Smooth muscle cell (in vitro differentiated cells): Measurements from ENCODE around the gene THRB. TPM values are rescaled to one million over a fixed set of nuclear protein-coding genes. Genes with fewer than 3 reads are reported as not detected.

Experiments used
- DNase-seq: peaks from one replicate; lab custom pipeline; 2025; ENCODE audit not compliant: unreplicated experiment; lab: John Stamatoyannopoulos, UW
- H2AFZ ChIP-seq: fragments of 200-600 bp; sonication (generic); 2 replicates; pipeline ENCODE4 v1.6.0; 2016; ENCODE audit warnings: antibody characterized with exemption, low read depth, mild to moderate bottlenecking
- H3F3A ChIP-seq: fragments of 200-600 bp; sonication (generic); 2 replicates; pipeline ENCODE4 v1.6.0; 2017; ENCODE audit warnings: antibody characterized with exemption, low read depth
- H3K27ac ChIP-seq: fragments of 200-600 bp; sonication (generic); 2 replicates; pipeline ENCODE4 v1.5.1; 2016; ENCODE audit warnings: low read depth, mild to moderate bottlenecking
- H3K27me3 ChIP-seq: fragments of 200-600 bp; sonication (generic); 2 replicates; pipeline ENCODE4 v1.6.1; 2016; ENCODE audit warnings: low read depth, mild to moderate bottlenecking
- H3K36me3 ChIP-seq: fragments of 200-600 bp; sonication (generic); 2 replicates; pipeline ENCODE4 v1.5.1; 2016; ENCODE audit warnings: low read depth
- H3K4me1 ChIP-seq: fragments of 200-600 bp; sonication (generic); 2 replicates; pipeline ENCODE4 v1.5.1; 2016; ENCODE audit warnings: low read depth
- H3K4me2 ChIP-seq: fragments of 200-600 bp; sonication (generic); 2 replicates; pipeline ENCODE4 v1.6.0; 2016; ENCODE audit warnings: mild to moderate bottlenecking
- H3K4me3 ChIP-seq: fragments of 200-600 bp; sonication (generic); 2 replicates; pipeline ENCODE4 v1.5.1; 2016; ENCODE audit warnings: mild to moderate bottlenecking
- H3K79me2 ChIP-seq: fragments of 200-600 bp; sonication (generic); 2 replicates; pipeline ENCODE4 v1.6.0; 2016; ENCODE audit warnings: low read depth, mild to moderate bottlenecking
- H3K9ac ChIP-seq: fragments of 200-600 bp; sonication (generic); 2 replicates; pipeline ENCODE4 v1.6.0; 2016; ENCODE audit warnings: low read depth
- H3K9me3 ChIP-seq: fragments of 200-600 bp; sonication (generic); replicated peaks from 2 replicates; pipeline ENCODE4 v1.5.1; 2016; ENCODE audit warnings: low read depth
- H4K20me1 ChIP-seq: fragments of 200-600 bp; sonication (generic); 2 replicates; pipeline ENCODE4 v1.6.0; 2016; ENCODE audit warnings: low read depth
- CTCF ChIP-seq: fragments of 200-600 bp; sonication (generic); IDR thresholded peaks from 2 replicates; pipeline ENCODE4 v1.5.1; 2017; ENCODE audit warnings: borderline replicate concordance, mild to moderate bottlenecking, antibody characterized with exemption; ENCODE audit not compliant: insufficient read depth, poor library complexity, severe bottlenecking
- WGBS: methylation state at CpG from one replicate; pipeline ENCODE4 v1.1.7; 2016; ENCODE audit warnings: low lambda C conversion rate; 5-methylcytosine and 5-hydroxymethylcytosine counted together
- polyA plus RNA-seq: library from polyadenylated mRNA; unstranded; fragments of >200 nt; fragmentation: Nextera tagmentation; extraction: Ambion mirVana; gene quantifications from 2 replicates; pipeline ENCODE4 v1.2.1, GENCODE V29; 2016
- total RNA-seq: library from RNA; depleted of rRNA; stranded (reverse); fragments of >200 nt; gene quantifications from 2 replicates; pipeline ENCODE4 v1.2.3, GENCODE V29; 2014

Gene THRB
- total and polyA plus RNA-seq, 2 experiments from 2014 or later: 5.6 to 43.8 TPM

- no peak overlapping the region for H3K9ac ChIP-seq
- no peaks in the 10 kb centered on the region for H3F3A ChIP-seq
- no peaks in the 10 kb centered on the region for H3K36me3 ChIP-seq
- no peaks in the 10 kb centered on the region for H3K79me2 ChIP-seq
- peaks cover 70% of the 10 kb centered on the region for H3K27me3 ChIP-seq
- 74% methylated on average over 4 of the region's 4 CpGs for WGBS
- H2AFZ ChIP-seq: no peak overlapping the region
- no peak overlapping the region for H3K4me2 ChIP-seq
- H3K4me1 ChIP-seq: no peaks in the 10 kb centered on the region
- no peak for DNase-seq
- H3K27ac ChIP-seq: no peak overlapping the region
- no peak overlapping the region for H3K4me3 ChIP-seq
- H3K9me3 ChIP-seq: no peaks in the 10 kb centered on the region
- H4K20me1 ChIP-seq: no peaks in the 10 kb centered on the region
- no peak for TF ChIP-seq CTCF
Observed at GRCh38 chr3:24191801-24192403, 302.7 kb downstream of the THRB start.

GRCh38 chr3:24190256-24190655 is 304.4 kb downstream of the THRB start:
- no peaks in the 10 kb centered on the region for H3F3A ChIP-seq
- H3K9me3 ChIP-seq: no peaks in the 10 kb centered on the region
- no peak for DNase-seq
- no peak overlapping the region for H3K27ac ChIP-seq
- TF ChIP-seq CTCF: no peak
- H3K27me3 ChIP-seq: peaks cover 54% of the 10 kb centered on the region
- 91% methylated on average over 8 of the region's 8 CpGs for WGBS
- no peak overlapping the region for H3K9ac ChIP-seq
- H3K79me2 ChIP-seq: no peaks in the 10 kb centered on the region
- no peaks in the 10 kb centered on the region for H3K36me3 ChIP-seq
- no peak overlapping the region for H3K4me3 ChIP-seq
- H4K20me1 ChIP-seq: no peaks in the 10 kb centered on the region
- no peak overlapping the region for H2AFZ ChIP-seq
- no peaks in the 10 kb centered on the region for H3K4me1 ChIP-seq
- no peak overlapping the region for H3K4me2 ChIP-seq

GRCh38 chr3:24185738-24186384 is 308.8 kb downstream of the THRB start:
- peak; percentile 64 for TF ChIP-seq CTCF

More at GRCh38 chr3:24185738-24186384, 308.8 kb downstream of the THRB start:
- H3K4me3 ChIP-seq: no peak overlapping the region
- DNase-seq: no peak
- H3K27me3 ChIP-seq: peaks cover 16% of the 10 kb centered on the region
- H3F3A ChIP-seq: no peaks in the 10 kb centered on the region
- no peak overlapping the region for H3K9ac ChIP-seq
- H3K4me1 ChIP-seq: no peaks in the 10 kb centered on the region
- no peak overlapping the region for H3K27ac ChIP-seq
- H4K20me1 ChIP-seq: no peaks in the 10 kb centered on the region
- 44% methylated on average over 5 of the region's 5 CpGs for WGBS
- H3K36me3 ChIP-seq: no peaks in the 10 kb centered on the region
- peak overlapping the region; percentile 39 for H3K4me2 ChIP-seq
- H3K79me2 ChIP-seq: no peaks in the 10 kb centered on the region
- H2AFZ ChIP-seq: no peak overlapping the region
- no peaks in the 10 kb centered on the region for H3K9me3 ChIP-seq
